HepG2 (cell line): Measurements from ENCODE around the gene NOVA2. TPM values are rescaled to one million over a fixed set of nuclear protein-coding genes. Genes with fewer than 3 reads are reported as not detected.
A peak's percentile ranks its signal among the peaks of the same experiment; 100 is the strongest.

Experiments used
- ATAC-seq: fragments of 200-7000 bp; cut with Tn5 transposase; 3 replicates; pipeline ENCODE4 v1.9.1; 2020; ENCODE audit warnings: mild to moderate bottlenecking, moderate library complexity
- BruUV-seq: library from RNA; stranded (reverse); fragments of 400-500 nt; replicated peaks from 2 replicates; lab custom pipeline; 2021; lab: Mats Ljungman, UMichigan
- CTCF ChIA-PET: fragments of 300-600 bp; formaldehyde crosslinking; extraction: SDS; loops from one replicate; lab custom pipeline; 2021; ENCODE audit warnings: low total read pairs, inconsistent platforms, low intra/inter-chr PET ratio; lab: Yijun Ruan, JAX
- POLR2A ChIA-PET: fragments of 350-600 bp; sonication (Branson Sonifier 250); formaldehyde crosslinking; loops from one replicate; lab custom pipeline; 2020; ENCODE audit warnings: antibody characterized with exemption, inconsistent platforms; lab: Yijun Ruan, JAX
- DNase-seq: peaks from one replicate; pipeline ENCODE4 v3.0.0-alpha.2; 2015; ENCODE audit warnings: low spot score
- FAIRE-seq: peaks from 3 replicates; lab custom pipeline; 2011; peaks lifted over from hg19 to GRCh38; lab: Jason Lieb, UNC
- H2AFZ ChIP-seq: one replicate; pipeline ENCODE4 v1.6.1; 2011; ENCODE audit warnings: low read length, inconsistent platforms
- H3K27ac ChIP-seq: fragments of 300-600 bp; 3 replicates; pipeline ENCODE4 v1.8.0; 2011; ENCODE audit warnings: mixed run types, mild to moderate bottlenecking, mixed read lengths, low read length, inconsistent platforms; ENCODE audit not compliant: insufficient read depth; ENCODE audit errors: extremely low read length
- H3K27me3 ChIP-seq, 2 experiments: fragments of 200-600 bp in 1 of 2; 2 replicates in 1 of 2; 3 replicates in 1 of 2; pipeline versions ENCODE4 v1.6.0 to v1.8.0; 2011; ENCODE audit warnings: low read length in 2 of 2, mild to moderate bottlenecking in 2 of 2, moderate library complexity in 2 of 2, inconsistent platforms in 1 of 2; ENCODE audit not compliant: insufficient read depth in 2 of 2, control insufficient read depth in 1 of 2
- H3K36me3 ChIP-seq, 2 experiments: fragments of 200-600 bp in 1 of 2; replicated peaks in 1 of 2; 2 replicates in 1 of 2; 3 replicates in 1 of 2; pipeline versions ENCODE4 v1.5.1 to v1.8.0; 2011; ENCODE audit warnings: low read length in 2 of 2, inconsistent platforms in 1 of 2; ENCODE audit not compliant: insufficient read depth in 2 of 2, control insufficient read depth in 1 of 2
- H3K4me1 ChIP-seq: 2 replicates; pipeline ENCODE4 v1.5.1; 2012; ENCODE audit warnings: low read length, inconsistent platforms; ENCODE audit not compliant: insufficient read depth
- H3K4me2 ChIP-seq: 2 replicates; pipeline ENCODE4 v1.6.0; 2011; ENCODE audit warnings: low read depth, low read length, inconsistent platforms
- H3K4me3 ChIP-seq, 3 experiments: fragments of 200-600 bp in 1 of 3; sonication (generic), shearing (Covaris generic) in 1 of 3; replicated peaks in 1 of 3; 2 replicates each; pipeline ENCODE4 v1.5.1; 2011 to 2016; ENCODE audit warnings: low read length in 3 of 3, inconsistent platforms in 2 of 3, low read depth in 2 of 3, mild to moderate bottlenecking in 2 of 3, control low read depth in 1 of 3, mixed read lengths in 1 of 3; ENCODE audit not compliant: insufficient read depth in 1 of 3
- H3K79me2 ChIP-seq: one replicate; pipeline ENCODE4 v1.6.1; 2011; ENCODE audit warnings: low read length, inconsistent platforms; ENCODE audit not compliant: insufficient read depth
- H3K9ac ChIP-seq: 2 replicates; pipeline ENCODE4 v1.6.0; 2011; ENCODE audit warnings: mild to moderate bottlenecking, low read depth, low read length, inconsistent platforms; ENCODE audit not compliant: insufficient read depth
- H3K9me3 ChIP-seq: 2 replicates; pipeline ENCODE4 v1.5.1; 2012; ENCODE audit warnings: mild to moderate bottlenecking, low read length
- H4K20me1 ChIP-seq: 2 replicates; pipeline ENCODE4 v1.6.0; 2011; ENCODE audit warnings: inconsistent platforms, mild to moderate bottlenecking, low read length, moderate library complexity; ENCODE audit not compliant: insufficient read depth
- GPN1 ChIP-seq: sonication (generic); formaldehyde crosslinking; IDR thresholded peaks from 2 replicates; pipeline ENCODE4 v1.5.1; 2020; ENCODE audit warnings: missing genetic modification reagents, borderline replicate concordance
- HMG20A ChIP-seq: IDR thresholded peaks from 2 replicates; pipeline ENCODE4 v1.6.1; 2016; ENCODE audit warnings: borderline replicate concordance
- MAFF ChIP-seq: IDR thresholded peaks from 2 replicates; pipeline ENCODE4 v1.6.1; 2011; ENCODE audit warnings: low read depth, low read length, improper control_type of control experiment
- SOX13 ChIP-seq, 3 experiments: fragments of 450-650 bp in 1 of 3; sonication (generic) in 1 of 3; formaldehyde crosslinking in 1 of 3; IDR thresholded peaks in 2 of 3; conservative IDR thresholded peaks in 1 of 3; 2 replicates each; pipeline versions ENCODE4 v1.5.0 to v1.6.1; 2016 to 2020; ENCODE audit warnings: antibody characterized with exemption in 1 of 3, mild to moderate bottlenecking in 1 of 3, missing compliant biosample characterization in 1 of 3, missing genetic modification reagents in 1 of 3, moderate library complexity in 1 of 3
- TCF12 ChIP-seq, 2 experiments: fragments of 450-650 bp in 1 of 2; sonication (generic) in 1 of 2; formaldehyde crosslinking in 1 of 2; IDR thresholded peaks; 2 replicates each; pipeline versions ENCODE4 v1.6.1 to v1.8.0; 2017 to 2022; ENCODE audit warnings: antibody characterized with exemption in 1 of 2, mild to moderate bottlenecking in 1 of 2, missing genetic modification reagents in 1 of 2, moderate library complexity in 1 of 2
- ZMAT3 ChIP-seq: sonication (generic); formaldehyde crosslinking; conservative IDR thresholded peaks from 2 replicates; pipeline ENCODE4 v1.7.0; 2021; ENCODE audit warnings: missing genetic modification reagents
- ZNF44 ChIP-seq: sonication (generic); formaldehyde crosslinking; IDR thresholded peaks from 2 replicates; pipeline ENCODE4 v1.5.1; 2020; ENCODE audit warnings: mild to moderate bottlenecking, missing genetic modification reagents
- ZSCAN30 ChIP-seq: sonication (generic); formaldehyde crosslinking; IDR thresholded peaks from 2 replicates; pipeline ENCODE4 v1.5.0; 2020; ENCODE audit warnings: mild to moderate bottlenecking, missing genetic modification reagents
- WGBS: methylation state at CpG from one replicate; pipeline ENCODE4 v1.1.6; 2017; ENCODE audit warnings: low lambda C conversion rate; 5-methylcytosine and 5-hydroxymethylcytosine counted together
- in situ Hi-C: cut with HindIII; loops from 2 replicates; pipeline ENCODE4 v1.10.0; 2017; ENCODE audit warnings: low pct_unique_long_range_greater_than_20kb; ENCODE audit not compliant: extremely low pct_ligation_motif_present
- intact Hi-C: fragments of 100-400 bp; cut with micrococcal nuclease; formaldehyde crosslinking; loops from one replicate; pipeline ENCODE4 v1.10.0; 2022; ENCODE audit not compliant: unreplicated experiment
- polyA plus RNA-seq, 8 experiments: library from polyadenylated mRNA; depleted of rRNA in 3 of 8; stranded (reverse) in 7 of 8; unstranded in 1 of 8; fragments of >200 nt; fragmentation: Illumina TruSeq in 4 of 8; extraction: Trizol in 4 of 8; gene quantifications; 2 replicates each; pipeline versions ENCODE4 v1.2.1 to v1.2.3, GENCODE V29; 2011 to 2016; ENCODE audit warnings: low read depth in 4 of 8, missing spikeins in 1 of 8, mixed read lengths in 1 of 8; ENCODE audit not compliant: insufficient read depth in 1 of 8
- total RNA-seq, 5 experiments: library from RNA; depleted of rRNA; stranded (reverse); fragments of >200 nt; fragmentation: Illumina TruSeq; extraction: Trizol; gene quantifications; 2 replicates each; pipeline ENCODE4 v1.2.3, GENCODE V29; 2016; ENCODE audit warnings: low read depth in 1 of 5
- TF ChIP-seq, protein P1 (sequence below): fragments of 450-650 bp; IDR thresholded peaks from 2 replicates; pipeline ENCODE4 v1.6.1; 2016
- TF ChIP-seq, protein P2 (sequence below): sonication (generic); formaldehyde crosslinking; IDR thresholded peaks from 2 replicates; pipeline ENCODE4 v1.4.0; 2020; ENCODE audit warnings: missing genetic modification reagents
- TF ChIP-seq, protein P3 (sequence below): sonication (generic); formaldehyde crosslinking; IDR thresholded peaks from 2 replicates; pipeline ENCODE4 v1.5.0; 2020; ENCODE audit warnings: mild to moderate bottlenecking, missing genetic modification reagents, borderline replicate concordance

Gene NOVA2
- total and polyA plus RNA-seq, 2 of the 13 experiments (the other 11 are each of a cell fraction or from before 2014, with no cell fraction given): not detected

DNA sequence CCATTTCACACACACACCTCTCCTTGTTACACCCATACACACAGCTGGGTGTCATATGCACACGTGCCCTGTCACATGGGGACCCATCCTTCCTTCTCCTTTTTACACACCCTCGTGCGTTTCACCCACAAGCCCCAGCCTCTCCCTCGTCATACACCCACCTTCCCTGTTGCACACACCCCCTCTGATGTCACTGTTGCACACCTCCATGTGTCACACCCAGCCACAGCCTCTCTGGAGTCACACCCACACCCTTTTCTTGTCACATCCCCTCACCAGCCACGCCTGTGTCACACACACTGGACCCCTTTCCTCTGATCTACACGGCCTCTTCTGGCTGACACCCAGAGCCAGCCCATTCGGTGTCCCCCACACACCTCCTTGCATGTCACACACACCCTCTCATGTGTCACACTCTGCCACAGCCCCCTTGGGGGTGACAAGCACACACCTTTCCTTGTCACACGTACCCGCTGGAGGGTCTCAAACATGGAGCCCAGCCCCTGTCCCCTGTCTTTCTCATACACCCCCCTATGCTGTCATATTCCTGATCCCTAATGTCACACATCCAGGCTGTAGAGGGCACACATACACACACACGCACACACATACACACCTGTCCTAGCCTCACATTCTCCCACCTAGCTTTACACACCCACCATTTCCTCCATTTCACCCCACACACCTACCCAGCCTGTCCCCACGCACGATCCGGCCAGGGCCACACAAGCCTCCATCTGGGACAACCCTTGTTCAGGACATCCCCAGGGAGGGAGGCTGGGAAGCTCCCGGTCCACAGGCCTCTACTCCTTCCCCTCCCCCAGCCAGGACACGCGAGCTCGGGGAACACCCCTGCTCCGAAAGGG is 1.4 kb downstream of the NOVA2 start:
- Histone ChIP-seq H3K4me1 (no peaks in the 10 kb centered on the region), H4K20me1 (no peaks in the 10 kb centered on the region), H3K4me2 (no peak overlapping the region), H3K36me3 (no peaks in the 10 kb centered on the region), H3K79me2 (no peaks in the 10 kb centered on the region), H3K9me3 (no peaks in the 10 kb centered on the region), H3K27ac (no peak overlapping the region), H2AFZ (no peak overlapping the region), H3K4me3 (no peak overlapping the region), H3K9ac (no peak overlapping the region), H3K27me3 (peaks cover 0 to 40% of the 10 kb centered on the region in 2 experiments)
- no TSS peak for BruUV-seq
- CTCF ChIA-PET: no interaction called here
- intact Hi-C loops (no loop called here), in situ Hi-C loops (no loop called here)
- 15% methylated on average over 18 of the region's 18 CpGs for WGBS
- POLR2A ChIA-PET: no interaction called here
- ATAC-seq (no peak), FAIRE-seq (no peak), DNase-seq (no peak)
- TF ChIP-seq, protein P1, sequence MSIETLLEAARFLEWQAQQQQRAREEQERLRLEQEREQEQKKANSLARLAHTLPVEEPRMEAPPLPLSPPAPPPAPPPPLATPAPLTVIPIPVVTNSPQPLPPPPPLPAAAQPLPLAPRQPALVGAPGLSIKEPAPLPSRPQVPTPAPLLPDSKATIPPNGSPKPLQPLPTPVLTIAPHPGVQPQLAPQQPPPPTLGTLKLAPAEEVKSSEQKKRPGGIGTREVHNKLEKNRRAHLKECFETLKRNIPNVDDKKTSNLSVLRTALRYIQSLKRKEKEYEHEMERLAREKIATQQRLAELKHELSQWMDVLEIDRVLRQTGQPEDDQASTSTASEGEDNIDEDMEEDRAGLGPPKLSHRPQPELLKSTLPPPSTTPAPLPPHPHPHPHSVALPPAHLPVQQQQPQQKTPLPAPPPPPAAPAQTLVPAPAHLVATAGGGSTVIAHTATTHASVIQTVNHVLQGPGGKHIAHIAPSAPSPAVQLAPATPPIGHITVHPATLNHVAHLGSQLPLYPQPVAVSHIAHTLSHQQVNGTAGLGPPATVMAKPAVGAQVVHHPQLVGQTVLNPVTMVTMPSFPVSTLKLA: peak; percentile 74
- TF ChIP-seq MAFF (no peak), SOX13 (IDR thresholded peaks at IDR 0.05) (no peak), SOX13 (CRISPR knock-in tag; conservative IDR thresholded peaks at IDR 0.05 in 1 of 2, IDR thresholded peaks at IDR 0.05 in 1 of 2) (no peak), HMG20A (CRISPR knock-in tag) (no peak), ZSCAN30 (CRISPR knock-in tag) (no peak), TCF12 (IDR thresholded peaks at IDR 0.05) (no peak), TCF12 (CRISPR knock-in tag; IDR thresholded peaks at IDR 0.05) (no peak), GPN1 (no peak), ZNF44 (CRISPR knock-in tag) (no peak), ZMAT3 (CRISPR knock-in tag) (no peak)
- TF ChIP-seq, protein P2, sequence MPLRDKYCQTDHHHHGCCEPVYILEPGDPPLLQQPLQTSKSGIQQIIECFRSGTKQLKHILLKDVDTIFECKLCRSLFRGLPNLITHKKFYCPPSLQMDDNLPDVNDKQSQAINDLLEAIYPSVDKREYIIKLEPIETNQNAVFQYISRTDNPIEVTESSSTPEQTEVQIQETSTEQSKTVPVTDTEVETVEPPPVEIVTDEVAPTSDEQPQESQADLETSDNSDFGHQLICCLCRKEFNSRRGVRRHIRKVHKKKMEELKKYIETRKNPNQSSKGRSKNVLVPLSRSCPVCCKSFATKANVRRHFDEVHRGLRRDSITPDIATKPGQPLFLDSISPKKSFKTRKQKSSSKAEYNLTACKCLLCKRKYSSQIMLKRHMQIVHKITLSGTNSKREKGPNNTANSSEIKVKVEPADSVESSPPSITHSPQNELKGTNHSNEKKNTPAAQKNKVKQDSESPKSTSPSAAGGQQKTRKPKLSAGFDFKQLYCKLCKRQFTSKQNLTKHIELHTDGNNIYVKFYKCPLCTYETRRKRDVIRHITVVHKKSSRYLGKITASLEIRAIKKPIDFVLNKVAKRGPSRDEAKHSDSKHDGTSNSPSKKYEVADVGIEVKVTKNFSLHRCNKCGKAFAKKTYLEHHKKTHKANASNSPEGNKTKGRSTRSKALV (CRISPR knock-in tag): no peak
- TF ChIP-seq, protein P3, sequence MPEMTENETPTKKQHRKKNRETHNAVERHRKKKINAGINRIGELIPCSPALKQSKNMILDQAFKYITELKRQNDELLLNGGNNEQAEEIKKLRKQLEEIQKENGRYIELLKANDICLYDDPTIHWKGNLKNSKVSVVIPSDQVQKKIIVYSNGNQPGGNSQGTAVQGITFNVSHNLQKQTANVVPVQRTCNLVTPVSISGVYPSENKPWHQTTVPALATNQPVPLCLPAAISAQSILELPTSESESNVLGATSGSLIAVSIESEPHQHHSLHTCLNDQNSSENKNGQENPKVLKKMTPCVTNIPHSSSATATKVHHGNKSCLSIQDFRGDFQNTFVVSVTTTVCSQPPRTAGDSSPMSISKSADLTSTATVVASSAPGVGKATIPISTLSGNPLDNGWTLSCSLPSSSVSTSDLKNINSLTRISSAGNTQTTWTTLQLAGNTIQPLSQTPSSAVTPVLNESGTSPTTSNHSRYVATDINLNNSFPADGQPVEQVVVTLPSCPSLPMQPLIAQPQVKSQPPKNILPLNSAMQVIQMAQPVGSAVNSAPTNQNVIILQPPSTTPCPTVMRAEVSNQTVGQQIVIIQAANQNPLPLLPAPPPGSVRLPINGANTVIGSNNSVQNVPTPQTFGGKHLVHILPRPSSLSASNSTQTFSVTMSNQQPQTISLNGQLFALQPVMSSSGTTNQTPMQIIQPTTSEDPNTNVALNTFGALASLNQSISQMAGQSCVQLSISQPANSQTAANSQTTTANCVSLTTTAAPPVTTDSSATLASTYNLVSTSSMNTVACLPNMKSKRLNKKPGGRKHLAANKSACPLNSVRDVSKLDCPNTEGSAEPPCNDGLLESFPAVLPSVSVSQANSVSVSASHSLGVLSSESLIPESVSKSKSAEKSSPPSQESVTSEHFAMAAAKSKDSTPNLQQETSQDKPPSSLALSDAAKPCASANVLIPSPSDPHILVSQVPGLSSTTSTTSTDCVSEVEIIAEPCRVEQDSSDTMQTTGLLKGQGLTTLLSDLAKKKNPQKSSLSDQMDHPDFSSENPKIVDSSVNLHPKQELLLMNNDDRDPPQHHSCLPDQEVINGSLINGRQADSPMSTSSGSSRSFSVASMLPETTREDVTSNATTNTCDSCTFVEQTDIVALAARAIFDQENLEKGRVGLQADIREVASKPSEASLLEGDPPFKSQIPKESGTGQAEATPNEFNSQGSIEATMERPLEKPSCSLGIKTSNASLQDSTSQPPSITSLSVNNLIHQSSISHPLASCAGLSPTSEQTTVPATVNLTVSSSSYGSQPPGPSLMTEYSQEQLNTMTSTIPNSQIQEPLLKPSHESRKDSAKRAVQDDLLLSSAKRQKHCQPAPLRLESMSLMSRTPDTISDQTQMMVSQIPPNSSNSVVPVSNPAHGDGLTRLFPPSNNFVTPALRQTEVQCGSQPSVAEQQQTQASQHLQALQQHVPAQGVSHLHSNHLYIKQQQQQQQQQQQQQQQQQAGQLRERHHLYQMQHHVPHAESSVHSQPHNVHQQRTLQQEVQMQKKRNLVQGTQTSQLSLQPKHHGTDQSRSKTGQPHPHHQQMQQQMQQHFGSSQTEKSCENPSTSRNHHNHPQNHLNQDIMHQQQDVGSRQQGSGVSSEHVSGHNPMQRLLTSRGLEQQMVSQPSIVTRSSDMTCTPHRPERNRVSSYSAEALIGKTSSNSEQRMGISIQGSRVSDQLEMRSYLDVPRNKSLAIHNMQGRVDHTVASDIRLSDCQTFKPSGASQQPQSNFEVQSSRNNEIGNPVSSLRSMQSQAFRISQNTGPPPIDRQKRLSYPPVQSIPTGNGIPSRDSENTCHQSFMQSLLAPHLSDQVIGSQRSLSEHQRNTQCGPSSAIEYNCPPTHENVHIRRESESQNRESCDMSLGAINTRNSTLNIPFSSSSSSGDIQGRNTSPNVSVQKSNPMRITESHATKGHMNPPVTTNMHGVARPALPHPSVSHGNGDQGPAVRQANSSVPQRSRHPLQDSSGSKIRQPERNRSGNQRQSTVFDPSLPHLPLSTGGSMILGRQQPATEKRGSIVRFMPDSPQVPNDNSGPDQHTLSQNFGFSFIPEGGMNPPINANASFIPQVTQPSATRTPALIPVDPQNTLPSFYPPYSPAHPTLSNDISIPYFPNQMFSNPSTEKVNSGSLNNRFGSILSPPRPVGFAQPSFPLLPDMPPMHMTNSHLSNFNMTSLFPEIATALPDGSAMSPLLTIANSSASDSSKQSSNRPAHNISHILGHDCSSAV (CRISPR knock-in tag): no peak
